H9 (cell line): ENCODE measurements around the gene FLNC. TPM values are rescaled to one million over a fixed set of nuclear protein-coding genes. Genes with fewer than 3 reads are reported as not detected.

Experiments
- DNase-seq: peaks from one replicate; pipeline ENCODE4 v3.0.0-alpha.2; 2017
- H2AFZ ChIP-seq: one replicate; pipeline ENCODE4 v1.6.1; 2013; ENCODE audit warnings: mild to moderate bottlenecking, low read length, control low read depth, moderate library complexity
- H2AK5ac ChIP-seq: 2 replicates; pipeline ENCODE4 v1.6.1; 2013; ENCODE audit warnings: low read length, control low read depth, mixed read lengths; ENCODE audit not compliant: insufficient read length
- H2BK120ac ChIP-seq: one replicate; pipeline ENCODE4 v1.6.1; 2013; ENCODE audit warnings: low read depth, mild to moderate bottlenecking, low read length, control low read depth, inconsistent platforms; ENCODE audit not compliant: poor library complexity, severe bottlenecking
- H2BK12ac ChIP-seq: 2 replicates; pipeline ENCODE4 v1.6.1; 2013; ENCODE audit warnings: low read length, control low read depth, mixed read lengths, low read depth; ENCODE audit not compliant: insufficient read length
- H2BK15ac ChIP-seq: 2 replicates; pipeline ENCODE4 v1.6.1; 2013; ENCODE audit warnings: low read depth, low read length, control low read depth
- H2BK20ac ChIP-seq: one replicate; pipeline ENCODE4 v1.6.1; 2013; ENCODE audit warnings: low read depth, mild to moderate bottlenecking, low read length, control low read depth, inconsistent platforms; ENCODE audit not compliant: poor library complexity, severe bottlenecking
- H2BK5ac ChIP-seq: 2 replicates; pipeline ENCODE4 v1.6.1; 2013; ENCODE audit warnings: low read length, control low read depth, mixed read lengths; ENCODE audit not compliant: insufficient read length
- H3K14ac ChIP-seq: 2 replicates; pipeline ENCODE4 v1.6.1; 2013; ENCODE audit warnings: low read length, control low read depth; ENCODE audit not compliant: insufficient read depth
- H3K18ac ChIP-seq: 2 replicates; pipeline ENCODE4 v1.6.1; 2013; ENCODE audit warnings: low read depth, mild to moderate bottlenecking, mixed read lengths, low read length, control low read depth; ENCODE audit not compliant: insufficient read length
- H3K23ac ChIP-seq: 2 replicates; pipeline ENCODE4 v1.6.1; 2013; ENCODE audit warnings: low read length, control low read depth, mixed read lengths, low read depth; ENCODE audit not compliant: insufficient read length
- H3K23me2 ChIP-seq: 2 replicates; pipeline ENCODE4 v1.6.1; 2013; ENCODE audit warnings: low read depth, mild to moderate bottlenecking, mixed read lengths, low read length, control low read depth; ENCODE audit not compliant: insufficient read length, poor library complexity, severe bottlenecking
- H3K27ac ChIP-seq: 2 replicates; pipeline ENCODE4 v1.5.1; 2013; ENCODE audit warnings: low read length, control low read depth, mixed read lengths, low read depth; ENCODE audit not compliant: insufficient read length
- H3K27me3 ChIP-seq: 2 replicates; pipeline ENCODE4 v1.6.1; 2013; ENCODE audit warnings: low read length, control low read depth, inconsistent platforms; ENCODE audit not compliant: insufficient read depth
- H3K4ac ChIP-seq: 2 replicates; pipeline ENCODE4 v1.6.1; 2013; ENCODE audit warnings: low read depth, mild to moderate bottlenecking, control low read depth, inconsistent platforms, low read length, moderate library complexity
- H3K4me1 ChIP-seq: 2 replicates; pipeline ENCODE4 v1.6.1; 2013; ENCODE audit warnings: low read length, control low read depth, inconsistent platforms; ENCODE audit not compliant: insufficient read depth
- H3K4me2 ChIP-seq: 2 replicates; pipeline ENCODE4 v1.6.1; 2013; ENCODE audit warnings: low read length, control low read depth, mixed read lengths; ENCODE audit not compliant: insufficient read length, insufficient read depth
- H3K56ac ChIP-seq: 2 replicates; pipeline ENCODE4 v1.6.1; 2013; ENCODE audit warnings: low read depth, mild to moderate bottlenecking, mixed read lengths, low read length, control low read depth; ENCODE audit not compliant: insufficient read length
- H3K79me1 ChIP-seq: 2 replicates; pipeline ENCODE4 v1.6.1; 2013; ENCODE audit warnings: low read depth, mild to moderate bottlenecking, moderate library complexity, low read length, control low read depth, inconsistent platforms; ENCODE audit not compliant: insufficient read depth, poor library complexity, severe bottlenecking
- H3K79me2 ChIP-seq: 2 replicates; pipeline ENCODE4 v1.6.1; 2013; ENCODE audit warnings: low read length, control low read depth, inconsistent platforms; ENCODE audit not compliant: insufficient read depth
- H3K9ac ChIP-seq: 2 replicates; pipeline ENCODE4 v1.6.1; 2013; ENCODE audit warnings: low read length, control low read depth, mixed read lengths; ENCODE audit not compliant: insufficient read length; ENCODE audit errors: extremely low read depth
- H3K9me3 ChIP-seq: one replicate; pipeline ENCODE4 v1.6.1; 2013; ENCODE audit warnings: low read depth, low read length, inconsistent platforms; ENCODE audit not compliant: control insufficient read depth
- H3T11ph ChIP-seq: one replicate; pipeline ENCODE4 v1.6.1; 2013; ENCODE audit warnings: mild to moderate bottlenecking, low read length, control low read depth, inconsistent platforms
- H4K20me1 ChIP-seq: one replicate; pipeline ENCODE4 v1.6.1; 2013; ENCODE audit not compliant: control insufficient read depth, insufficient read length, insufficient read depth
- H4K5ac ChIP-seq: 2 replicates; pipeline ENCODE4 v1.6.1; 2013; ENCODE audit warnings: low read depth, mild to moderate bottlenecking, mixed read lengths, low read length, control low read depth; ENCODE audit not compliant: insufficient read length
- H4K8ac ChIP-seq: replicated peaks from 2 replicates; pipeline ENCODE4 v1.6.1; 2013; ENCODE audit warnings: low read length, control low read depth, mixed read lengths, low read depth; ENCODE audit not compliant: insufficient read length
- H4K91ac ChIP-seq: 2 replicates; pipeline ENCODE4 v1.6.1; 2013; ENCODE audit warnings: low read depth, mild to moderate bottlenecking, moderate library complexity, mixed read lengths, low read length, control low read depth; ENCODE audit not compliant: insufficient read length
- H3K27ac Mint-ChIP-seq, 3 experiments: 2 replicates in 2 of 3; 3 replicates in 1 of 3; pipeline ENCODE4 v1.8.0; 2020 to 2021; ENCODE audit warnings: mixed read lengths in 3 of 3, mild to moderate bottlenecking in 1 of 3, moderate library complexity in 1 of 3
- H3K27me3 Mint-ChIP-seq: 2 replicates; pipeline ENCODE4 v1.8.0; 2021; ENCODE audit warnings: low read depth, mild to moderate bottlenecking, moderate library complexity, mixed read lengths
- H3K36me3 Mint-ChIP-seq, 3 experiments: 2 replicates in 2 of 3; 3 replicates in 1 of 3; pipeline ENCODE4 v1.8.0; 2020 to 2021; ENCODE audit warnings: low read depth in 3 of 3, mixed read lengths in 3 of 3; ENCODE audit not compliant: insufficient read depth in 1 of 3
- H3K4me1 Mint-ChIP-seq, 2 experiments: 2 replicates each; pipeline ENCODE4 v1.8.0; 2020; ENCODE audit warnings: mixed read lengths in 2 of 2
- H3K4me3 Mint-ChIP-seq, 2 experiments: 2 replicates in 1 of 2; 3 replicates in 1 of 2; pipeline ENCODE4 v1.8.0; 2020 to 2021; ENCODE audit warnings: mild to moderate bottlenecking in 2 of 2, mixed read lengths in 2 of 2, moderate library complexity in 1 of 2
- H3K9me3 Mint-ChIP-seq, 2 experiments: 2 replicates in 1 of 2; 3 replicates in 1 of 2; pipeline ENCODE4 v1.8.0; 2020; ENCODE audit warnings: mild to moderate bottlenecking in 2 of 2, mixed read lengths in 2 of 2, moderate library complexity in 1 of 2
- CTCF ChIP-seq: fragments of 200-600 bp; sonication (generic); conservative IDR thresholded peaks from 3 replicates; pipeline ENCODE4 v1.8.0; 2021; ENCODE audit warnings: antibody characterized with exemption, mild to moderate bottlenecking
- WGBS: extraction: QIAGEN DNeasy Blood & Tissue Kit; methylation state at CpG from one replicate; pipeline ENCODE4 v1.1.7; 2013; ENCODE audit warnings: missing lambda C conversion rate, low lambda C conversion rate, mixed read lengths; ENCODE audit not compliant: insufficient read length; ENCODE audit errors: extremely low coverage; 5-methylcytosine and 5-hydroxymethylcytosine counted together
- total RNA-seq: library from RNA; stranded (reverse); gene quantifications from 2 replicates; pipeline ENCODE4 v1.2.1, GENCODE V29; 2021

Gene FLNC
- total RNA-seq, 1 experiment from 2014 or later: 12.2 TPM

GRCh38 chr7:128875523-128875948 is 45.3 kb downstream of the FLNC start:
- no peaks in the 10 kb centered on the region for H4K20me1 ChIP-seq
- no peak overlapping the region for H3K9ac ChIP-seq
- H3K14ac ChIP-seq: no peak overlapping the region
- no peak overlapping the region for H4K91ac ChIP-seq
- no peak overlapping the region for H3K4me2 ChIP-seq
- Mint-ChIP-seq H3K4me1 (peaks cover 7 to 8% of the 10 kb centered on the region in 2 experiments), H3K4me3 (no peak overlapping the region), H3K27ac (no peak overlapping the region), H3K27me3 (peaks cover 19% of the 10 kb centered on the region), H3K36me3 (no peaks in the 10 kb centered on the region), H3K9me3 (no peaks in the 10 kb centered on the region)
- WGBS: no CpG with 5 or more reads among the region's 8 CpGs
- no peak overlapping the region for H4K8ac ChIP-seq
- H3K79me1 ChIP-seq: no peaks in the 10 kb centered on the region
- no peak for TF ChIP-seq CTCF
- no peak overlapping the region for H3K18ac ChIP-seq
- no peak overlapping the region for H2BK120ac ChIP-seq
- no peak overlapping the region for H3K27ac ChIP-seq
- H2BK15ac ChIP-seq: no peak overlapping the region
- no peak overlapping the region for H2BK20ac ChIP-seq
- no peak overlapping the region for H2AK5ac ChIP-seq
- H3K23me2 ChIP-seq: no peaks in the 10 kb centered on the region
- H3T11ph ChIP-seq: no peak overlapping the region
- no peak overlapping the region for H2BK5ac ChIP-seq
- no peak overlapping the region for H3K4ac ChIP-seq
- H2BK12ac ChIP-seq: no peak overlapping the region
- no peak overlapping the region for H2AFZ ChIP-seq
- H3K79me2 ChIP-seq: no peaks in the 10 kb centered on the region
- no peak overlapping the region for H3K56ac ChIP-seq
- no peak overlapping the region for H3K23ac ChIP-seq
- H4K5ac ChIP-seq: no peak overlapping the region
- no peaks in the 10 kb centered on the region for H3K4me1 ChIP-seq
- peaks cover 5% of the 10 kb centered on the region; the same call in 1 of the 2 replicates for H3K27me3 ChIP-seq
- no peaks in the 10 kb centered on the region for H3K9me3 ChIP-seq
- no peak for DNase-seq
